GM13977 (cell line): ENCODE results near the gene AK9.

Source experiments
- DNase-seq: peaks from one replicate; pipeline ENCODE4 v3.0.0; 2012; ENCODE audit warnings: low spot score
- in situ Hi-C: fragments of 300-500 bp; cut with MboI; formaldehyde crosslinking; loops from one replicate; pipeline ENCODE4 v1.12.0; 2022; ENCODE audit warnings: low sequenced_read_pairs, low pct_unique_long_range_greater_than_20kb, mixed read lengths, inconsistent platforms; ENCODE audit not compliant: unreplicated experiment
- TF ChIP-seq, protein P1 (sequence below): IDR thresholded peaks from 2 replicates; pipeline ENCODE4 v1.5.1; 2012; ENCODE audit warnings: mild to moderate bottlenecking, control low read depth; ENCODE audit not compliant: insufficient read depth; ENCODE audit errors: extremely low read depth, missing control alignments

The AK9 gene

DNA sequence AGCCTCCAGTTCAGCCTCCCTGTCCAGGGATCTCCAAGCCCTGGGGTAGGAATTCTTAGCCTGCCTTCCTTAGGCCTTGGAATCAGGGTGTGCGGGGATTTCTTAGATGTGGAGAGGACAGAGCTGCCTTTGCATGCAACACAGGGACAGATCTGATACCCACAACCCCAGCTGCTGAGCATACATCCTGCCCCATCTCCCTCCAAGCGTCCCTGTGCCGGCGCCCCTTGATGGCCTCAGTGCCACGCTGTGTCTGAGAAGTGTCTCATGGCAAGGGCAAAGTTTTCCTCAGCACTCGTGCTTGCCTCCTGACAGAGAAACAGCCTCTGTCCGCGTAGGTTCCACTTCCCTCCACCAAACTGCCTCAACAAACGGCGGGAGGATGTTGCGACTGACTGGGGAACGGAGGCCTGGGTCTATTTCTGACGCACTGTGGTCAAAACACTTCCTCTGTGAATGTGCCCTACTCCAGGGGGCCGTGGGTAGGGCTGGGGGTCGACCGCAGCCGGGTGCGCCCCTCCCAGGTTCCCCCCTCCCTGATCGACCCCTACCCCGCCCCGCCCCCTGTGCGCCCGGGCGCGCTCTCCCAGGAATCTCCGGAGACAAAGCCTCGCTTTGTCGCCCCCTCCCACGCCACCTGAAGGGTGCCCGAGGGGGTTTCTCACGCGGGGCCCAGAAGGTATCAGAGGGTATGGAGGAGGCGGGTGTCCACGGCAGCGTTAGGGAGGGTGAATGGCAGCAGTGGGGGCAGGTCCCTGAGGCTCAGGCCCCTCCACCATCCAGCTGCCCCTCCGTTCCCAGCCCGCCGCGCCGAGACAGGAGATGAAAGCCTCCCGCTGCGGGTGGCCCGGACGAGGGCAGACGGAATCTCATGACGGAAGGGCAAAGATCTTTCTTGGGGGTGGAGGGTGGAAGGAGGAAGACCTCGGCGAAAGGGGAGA is 236.2 kb downstream of the AK9 start:
- TF ChIP-seq, protein P1, sequence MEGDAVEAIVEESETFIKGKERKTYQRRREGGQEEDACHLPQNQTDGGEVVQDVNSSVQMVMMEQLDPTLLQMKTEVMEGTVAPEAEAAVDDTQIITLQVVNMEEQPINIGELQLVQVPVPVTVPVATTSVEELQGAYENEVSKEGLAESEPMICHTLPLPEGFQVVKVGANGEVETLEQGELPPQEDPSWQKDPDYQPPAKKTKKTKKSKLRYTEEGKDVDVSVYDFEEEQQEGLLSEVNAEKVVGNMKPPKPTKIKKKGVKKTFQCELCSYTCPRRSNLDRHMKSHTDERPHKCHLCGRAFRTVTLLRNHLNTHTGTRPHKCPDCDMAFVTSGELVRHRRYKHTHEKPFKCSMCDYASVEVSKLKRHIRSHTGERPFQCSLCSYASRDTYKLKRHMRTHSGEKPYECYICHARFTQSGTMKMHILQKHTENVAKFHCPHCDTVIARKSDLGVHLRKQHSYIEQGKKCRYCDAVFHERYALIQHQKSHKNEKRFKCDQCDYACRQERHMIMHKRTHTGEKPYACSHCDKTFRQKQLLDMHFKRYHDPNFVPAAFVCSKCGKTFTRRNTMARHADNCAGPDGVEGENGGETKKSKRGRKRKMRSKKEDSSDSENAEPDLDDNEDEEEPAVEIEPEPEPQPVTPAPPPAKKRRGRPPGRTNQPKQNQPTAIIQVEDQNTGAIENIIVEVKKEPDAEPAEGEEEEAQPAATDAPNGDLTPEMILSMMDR: no peak
- in situ Hi-C loops: no loop called here
- peak; percentile 80 for DNase-seq

DNA sequence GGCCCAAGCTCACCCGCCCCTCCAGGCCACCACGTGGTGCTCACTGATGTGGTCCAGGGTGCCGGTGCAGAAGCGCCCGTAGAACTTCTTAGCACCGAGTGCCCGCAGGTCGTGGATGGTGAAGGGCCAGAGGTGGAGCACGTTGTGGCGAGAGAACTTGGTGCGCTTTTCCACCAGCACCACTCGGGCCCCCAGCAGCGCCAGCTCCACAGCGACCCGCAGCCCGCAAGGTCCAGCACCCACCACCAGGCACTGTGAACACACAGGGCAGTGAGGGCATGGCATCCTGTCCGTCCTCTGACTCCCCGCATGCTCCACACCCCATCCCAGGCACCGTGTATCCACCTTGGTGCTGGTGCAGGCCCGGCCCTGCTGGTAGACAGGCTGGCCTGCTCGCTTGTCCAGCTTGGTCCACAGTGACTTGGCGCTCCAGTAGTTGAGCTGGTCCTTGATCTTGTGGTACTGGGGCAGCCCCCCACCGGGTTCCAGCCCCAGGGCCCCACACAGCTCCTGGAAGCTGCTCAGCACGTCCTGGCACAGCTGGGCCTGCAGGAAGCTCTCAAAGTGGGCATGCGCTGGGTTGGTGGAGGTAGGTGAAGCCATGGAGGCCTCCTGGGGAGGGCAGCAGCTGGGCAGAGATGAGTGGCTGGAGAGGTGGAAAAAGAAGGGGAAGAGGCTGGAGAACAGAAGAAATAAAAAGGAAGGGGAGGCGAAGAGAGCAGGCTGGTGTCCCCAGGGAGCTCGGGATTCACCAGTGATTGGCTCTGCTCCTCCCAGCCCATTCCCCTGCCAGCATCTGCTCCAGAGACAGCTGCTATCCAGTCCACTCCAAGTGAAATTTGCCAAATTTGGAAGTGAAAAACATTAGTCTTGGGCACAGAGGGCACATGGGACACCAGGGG is 237.2 kb downstream of the AK9 start:
- DNase-seq: no peak
- in situ Hi-C loops: no loop called here
- TF ChIP-seq, protein P1: no peak

DNA sequence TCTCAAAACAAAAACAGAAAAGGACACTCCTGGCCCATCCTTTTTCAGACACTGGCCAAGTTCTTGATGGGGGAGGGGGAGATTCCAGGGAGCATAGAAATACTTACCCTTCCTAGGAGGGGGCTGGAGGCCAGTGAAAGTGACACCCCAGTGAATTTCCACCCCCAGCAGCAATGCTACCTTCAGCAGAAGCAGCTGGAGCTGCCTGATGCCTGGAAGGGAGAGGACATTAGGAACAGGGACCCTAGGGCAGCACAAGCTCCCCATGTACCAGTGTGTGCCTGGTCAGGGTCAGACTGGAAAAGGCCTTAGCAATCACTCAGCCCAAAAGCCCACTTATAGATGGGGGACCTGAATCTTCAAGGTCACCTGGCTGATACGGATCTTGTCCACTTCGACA is 237.8 kb downstream of the AK9 start:
- TF ChIP-seq, protein P1: no peak
- in situ Hi-C loops: no loop called here
- DNase-seq: no peak

DNA sequence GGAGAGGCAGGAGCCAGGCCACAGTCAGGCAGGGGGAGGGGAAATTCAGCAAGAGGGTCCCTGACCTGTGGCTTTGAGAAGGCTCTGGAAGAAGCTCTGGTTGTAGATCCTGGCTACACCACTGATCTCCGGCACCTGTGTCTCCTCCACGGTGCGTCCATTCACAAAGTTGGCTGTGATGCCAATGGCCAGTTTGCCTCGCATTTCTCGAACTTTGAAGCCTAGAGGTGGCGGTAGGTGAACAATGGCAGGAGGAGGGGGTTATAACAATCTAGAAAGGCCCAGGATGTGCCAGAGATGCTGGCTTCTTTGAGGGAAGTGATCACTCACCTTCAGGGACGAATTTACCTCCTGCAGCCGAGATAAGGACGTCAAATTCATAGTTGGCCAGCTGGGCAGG is 238.8 kb downstream of the AK9 start:
- TF ChIP-seq, protein P1: no peak
- in situ Hi-C loops: no loop called here
- no peak for DNase-seq

DNA sequence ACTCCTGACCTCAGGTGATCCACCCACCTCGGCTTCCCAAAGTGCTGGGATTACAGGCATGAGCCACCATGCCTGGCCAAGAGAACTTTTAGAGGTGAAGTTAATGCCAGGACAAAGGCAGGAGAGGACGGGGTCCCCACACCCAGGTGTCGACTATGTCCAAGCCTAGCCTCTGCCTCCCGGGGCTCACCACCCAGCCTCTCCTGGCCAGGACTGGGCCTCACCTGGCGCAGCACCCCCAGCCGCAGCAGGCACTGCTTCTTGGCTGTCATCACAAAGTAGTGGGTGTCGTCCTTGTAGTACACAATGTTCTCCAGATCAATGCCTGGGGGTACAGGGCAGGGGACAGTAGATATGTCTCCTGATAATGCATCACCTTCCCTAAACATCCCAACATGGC is 239.6 kb downstream of the AK9 start:
- in situ Hi-C loops: no loop called here
- DNase-seq: no peak
- TF ChIP-seq, protein P1: no peak

DNA sequence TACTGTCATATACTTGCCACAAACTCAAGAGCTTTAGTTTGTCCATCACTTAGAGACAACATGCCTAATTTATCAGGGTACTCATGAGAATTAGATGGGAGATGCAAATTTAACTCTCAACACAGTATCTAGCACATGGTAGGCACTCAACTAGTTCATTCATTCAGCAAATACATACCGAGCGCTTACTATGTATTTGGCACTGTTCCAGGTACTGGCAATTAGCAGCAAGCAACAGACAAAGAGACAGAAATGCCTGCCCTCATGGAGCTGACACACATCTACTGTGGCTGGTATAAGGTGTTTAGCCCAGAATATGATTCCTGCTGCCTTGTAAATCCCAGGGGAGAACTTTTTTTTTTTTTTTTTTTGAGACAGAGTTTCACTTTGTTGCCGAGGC is 240.2 kb downstream of the AK9 start:
- in situ Hi-C loops: no loop called here
- TF ChIP-seq, protein P1: no peak
- no peak for DNase-seq
